Panc1 (cell line): Measurements from ENCODE around the gene EXD1. TPM values are rescaled to one million over a fixed set of nuclear protein-coding genes. Genes with fewer than 3 reads are reported as not detected.

Experiments
- ATAC-seq: fragments of 200-7000 bp; cut with Tn5 transposase; 2 replicates; pipeline ENCODE4 v1.9.1; 2020; ENCODE audit warnings: mild to moderate bottlenecking, moderate library complexity
- BruUV-seq: library from RNA; stranded (reverse); fragments of 400-500 nt; replicated peaks from 2 replicates; lab custom pipeline; 2021; lab: Mats Ljungman, UMichigan
- CTCF ChIA-PET: fragments of 300-600 bp; sonication (Branson Sonifier 250); formaldehyde crosslinking; loops from one replicate; lab custom pipeline; 2022; ENCODE audit warnings: antibody characterized with exemption; lab: Charles Lee
- POLR2A ChIA-PET: fragments of 300-600 bp; sonication (Branson Sonifier 250); formaldehyde crosslinking; loops from one replicate; lab custom pipeline; 2022; ENCODE audit warnings: antibody characterized with exemption; lab: Charles Lee
- DNase-seq: peaks from one replicate; pipeline ENCODE4 v3.0.0-alpha.2; 2010; ENCODE audit warnings: low read depth, low spot score
- H3K27ac ChIP-seq: 2 replicates; pipeline ENCODE4 v1.5.1; 2011; ENCODE audit warnings: mild to moderate bottlenecking, low read length, inconsistent platforms
- H3K27me3 ChIP-seq: fragments of 200-500 bp; sonication (Bioruptor generic); 2 replicates; pipeline ENCODE4 v1.6.0; 2014; ENCODE audit warnings: low read length, inconsistent platforms; ENCODE audit not compliant: control insufficient read depth, insufficient read depth
- H3K36me3 ChIP-seq: fragments of 200-500 bp; sonication (Bioruptor generic); 2 replicates; pipeline ENCODE4 v1.5.1; 2014; ENCODE audit warnings: inconsistent platforms, mild to moderate bottlenecking, low read length, moderate library complexity; ENCODE audit not compliant: control insufficient read depth, insufficient read depth
- H3K4me1 ChIP-seq: 2 replicates; pipeline ENCODE4 v1.5.1; 2011; ENCODE audit warnings: inconsistent platforms, mild to moderate bottlenecking, low read length, moderate library complexity; ENCODE audit not compliant: control insufficient read depth, insufficient read depth
- H3K4me3 ChIP-seq, 2 experiments: 2 replicates each; pipeline ENCODE4 v1.5.1; 2011 to 2012; ENCODE audit warnings: low read depth in 2 of 2, low read length in 2 of 2, mild to moderate bottlenecking in 2 of 2, inconsistent platforms in 1 of 2, moderate library complexity in 1 of 2
- H3K9me3 ChIP-seq: fragments of 200-500 bp; sonication (Bioruptor generic); 2 replicates; pipeline ENCODE4 v1.5.1; 2014; ENCODE audit warnings: low read depth, mild to moderate bottlenecking, inconsistent platforms, low read length, moderate library complexity; ENCODE audit not compliant: control insufficient read depth, insufficient read depth
- CTCF ChIP-seq: fragments of 450-650 bp; IDR thresholded peaks from 2 replicates; pipeline ENCODE4 v1.5.1; 2017; ENCODE audit warnings: mild to moderate bottlenecking
- POLR2AphosphoS5 ChIP-seq: IDR thresholded peaks from 2 replicates; pipeline ENCODE4 v1.6.1; 2012; ENCODE audit warnings: mild to moderate bottlenecking, low read depth, low read length, moderate library complexity
- SIN3A ChIP-seq: IDR thresholded peaks from 2 replicates; pipeline ENCODE4 v1.6.1; 2012; ENCODE audit warnings: low read depth, mild to moderate bottlenecking, low read length, moderate library complexity, borderline replicate concordance; ENCODE audit not compliant: insufficient read depth
- TCF7L2 ChIP-seq: IDR thresholded peaks from 2 replicates; pipeline ENCODE4 v1.6.1; 2011; ENCODE audit warnings: mild to moderate bottlenecking, low read depth, low read length, inconsistent platforms
- in situ Hi-C: cut with HindIII; loops from 2 replicates; pipeline ENCODE4 v1.10.0; 2016; ENCODE audit warnings: low sequenced_read_pairs, low pct_unique_long_range_greater_than_20kb
- intact Hi-C: fragments of 100-400 bp; cut with micrococcal nuclease; formaldehyde crosslinking; loops from one replicate; pipeline ENCODE4 v1.10.0; 2022; ENCODE audit not compliant: unreplicated experiment
- total RNA-seq: library from RNA; stranded (reverse); gene quantifications from one replicate; pipeline ENCODE4 v1.2.1, GENCODE V29; 2021; ENCODE audit not compliant: unreplicated experiment
- TF ChIP-seq, protein P1 (sequence below), 2 experiments: IDR thresholded peaks; 2 replicates each; pipeline ENCODE4 v1.6.1; 2011 to 2012; ENCODE audit warnings: low read depth in 2 of 2, control low read depth in 1 of 2, low read length in 1 of 2, mild to moderate bottlenecking in 1 of 2, moderate library complexity in 1 of 2; ENCODE audit not compliant: insufficient read depth in 1 of 2

The EXD1 gene
- total RNA-seq, 1 experiment from 2014 or later: 0.15 TPM

- CTCF ChIA-PET: no interaction called here
- Histone ChIP-seq H3K9me3 (no peaks in the 10 kb centered on the region), H3K27ac (no peak overlapping the region), H3K4me3 (no peak overlapping the region), H3K36me3 (no peaks in the 10 kb centered on the region), H3K27me3 (no peaks in the 10 kb centered on the region), H3K4me1 (no peaks in the 10 kb centered on the region)
- TF ChIP-seq CTCF: no peak
- TF ChIP-seq, protein P1, sequence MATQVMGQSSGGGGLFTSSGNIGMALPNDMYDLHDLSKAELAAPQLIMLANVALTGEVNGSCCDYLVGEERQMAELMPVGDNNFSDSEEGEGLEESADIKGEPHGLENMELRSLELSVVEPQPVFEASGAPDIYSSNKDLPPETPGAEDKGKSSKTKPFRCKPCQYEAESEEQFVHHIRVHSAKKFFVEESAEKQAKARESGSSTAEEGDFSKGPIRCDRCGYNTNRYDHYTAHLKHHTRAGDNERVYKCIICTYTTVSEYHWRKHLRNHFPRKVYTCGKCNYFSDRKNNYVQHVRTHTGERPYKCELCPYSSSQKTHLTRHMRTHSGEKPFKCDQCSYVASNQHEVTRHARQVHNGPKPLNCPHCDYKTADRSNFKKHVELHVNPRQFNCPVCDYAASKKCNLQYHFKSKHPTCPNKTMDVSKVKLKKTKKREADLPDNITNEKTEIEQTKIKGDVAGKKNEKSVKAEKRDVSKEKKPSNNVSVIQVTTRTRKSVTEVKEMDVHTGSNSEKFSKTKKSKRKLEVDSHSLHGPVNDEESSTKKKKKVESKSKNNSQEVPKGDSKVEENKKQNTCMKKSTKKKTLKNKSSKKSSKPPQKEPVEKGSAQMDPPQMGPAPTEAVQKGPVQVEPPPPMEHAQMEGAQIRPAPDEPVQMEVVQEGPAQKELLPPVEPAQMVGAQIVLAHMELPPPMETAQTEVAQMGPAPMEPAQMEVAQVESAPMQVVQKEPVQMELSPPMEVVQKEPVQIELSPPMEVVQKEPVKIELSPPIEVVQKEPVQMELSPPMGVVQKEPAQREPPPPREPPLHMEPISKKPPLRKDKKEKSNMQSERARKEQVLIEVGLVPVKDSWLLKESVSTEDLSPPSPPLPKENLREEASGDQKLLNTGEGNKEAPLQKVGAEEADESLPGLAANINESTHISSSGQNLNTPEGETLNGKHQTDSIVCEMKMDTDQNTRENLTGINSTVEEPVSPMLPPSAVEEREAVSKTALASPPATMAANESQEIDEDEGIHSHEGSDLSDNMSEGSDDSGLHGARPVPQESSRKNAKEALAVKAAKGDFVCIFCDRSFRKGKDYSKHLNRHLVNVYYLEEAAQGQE (IDR thresholded peaks at IDR 0.05; ENCODE audit: insufficient read depth in 1 of 2, low read depth in 2 of 2, low read length in 1 of 2): no peak
- TF ChIP-seq POLR2AphosphoS5: no peak
- TF ChIP-seq TCF7L2: no peak
- TF ChIP-seq SIN3A: no peak
- POLR2A ChIA-PET: interaction anchor here (0.7 kb wide), 1 partner anchor 337 kb away, joined by 5 read pairs; no protein-coding TSS in a partner anchor
- no peak for DNase-seq
- in situ Hi-C loops: no loop called here
- ATAC-seq: no peak
- BruUV-seq: no TSS peak
- intact Hi-C loops: no loop called here
Measured at GRCh38 chr15:41169781-41170180, 60.8 kb downstream of the EXD1 start.

DNA sequence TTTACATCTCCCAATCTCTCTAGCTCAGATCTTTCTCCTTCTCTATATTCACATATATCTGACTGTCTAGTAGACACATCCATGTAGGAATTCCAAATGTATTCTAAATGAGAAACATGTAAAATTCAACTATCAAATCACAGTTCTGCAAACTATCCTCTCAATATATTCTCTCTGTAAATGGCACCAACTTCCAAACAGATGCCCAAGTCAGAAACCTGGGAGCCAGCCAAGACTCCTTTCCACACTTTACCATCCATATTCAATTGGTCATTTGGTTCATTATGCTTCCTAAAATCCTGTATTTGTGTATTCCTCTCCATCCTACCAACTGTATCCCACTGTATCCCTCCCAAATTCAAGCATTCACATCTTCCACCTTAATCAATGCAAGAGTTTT is 61.5 kb downstream of the EXD1 start:
- no peaks in the 10 kb centered on the region for H3K27me3 ChIP-seq
- BruUV-seq: no TSS peak
- ChIA-PET CTCF (no interaction called here), POLR2A (no interaction called here)
- TF ChIP-seq POLR2AphosphoS5 (no peak), CTCF (no peak), SIN3A (no peak), TCF7L2 (no peak)
- TF ChIP-seq, protein P1 (IDR thresholded peaks at IDR 0.05; ENCODE audit: insufficient read depth in 1 of 2, low read depth in 2 of 2, low read length in 1 of 2): no peak
- in situ Hi-C loops: no loop called here
- intact Hi-C loops: no loop called here
- no peaks in the 10 kb centered on the region for H3K4me1 ChIP-seq
- no peaks in the 10 kb centered on the region for H3K36me3 ChIP-seq
- H3K27ac ChIP-seq: no peak overlapping the region
- ATAC-seq (no peak), DNase-seq (no peak)
- no peaks in the 10 kb centered on the region for H3K9me3 ChIP-seq
- H3K4me3 ChIP-seq: no peak overlapping the region
